Endothelial cell of umbilical vein (primary cell): ENCODE measurements around the gene SLC2A4. TPM values are rescaled to one million over a fixed set of nuclear protein-coding genes. Genes with fewer than 3 reads are reported as not detected.

Source experiments
- BruUV-seq: library from RNA; stranded (reverse); fragments of 400-500 nt; replicated peaks from 2 replicates; lab custom pipeline; 2021; lab: Mats Ljungman, UMichigan
- CTCF ChIA-PET: fragments of 300-600, 350-600 bp; sonication (Branson Sonifier 250); formaldehyde crosslinking; loops from one replicate; lab custom pipeline; 2021; ENCODE audit warnings: antibody characterized with exemption, inconsistent platforms; lab: Charles Lee
- POLR2A ChIA-PET: fragments of 300-600, 350-600 bp; sonication (Branson Sonifier 250); formaldehyde crosslinking; loops from one replicate; lab custom pipeline; 2021; ENCODE audit warnings: antibody characterized with exemption, inconsistent platforms; lab: Charles Lee
- DNase-seq: peaks from one replicate; pipeline ENCODE4 v3.0.0-alpha.2; 2011; ENCODE audit warnings: low read depth, low spot score
- FAIRE-seq: peaks from 2 replicates; lab custom pipeline; 2011; peaks lifted over from hg19 to GRCh38; lab: Jason Lieb, UNC
- H2AFZ ChIP-seq: 2 replicates; pipeline ENCODE4 v1.6.0; 2012; ENCODE audit warnings: low read depth, low read length, control low read depth, inconsistent platforms
- H3K27ac ChIP-seq: 2 replicates; pipeline ENCODE4 v1.5.1; 2011; ENCODE audit warnings: low read depth, mild to moderate bottlenecking, control low read depth, low read length, moderate library complexity; ENCODE audit not compliant: insufficient read depth
- H3K27me3 ChIP-seq, 2 experiments: 2 replicates each; pipeline versions ENCODE4 v1.6.0 to v1.6.1; 2011; ENCODE audit warnings: low read length in 2 of 2, mixed read lengths in 1 of 2; ENCODE audit not compliant: control insufficient read depth in 2 of 2, insufficient read depth in 2 of 2
- H3K36me3 ChIP-seq, 2 experiments: 2 replicates in 1 of 2; 3 replicates in 1 of 2; pipeline ENCODE4 v1.5.1; 2011; ENCODE audit warnings: low read length in 2 of 2, mild to moderate bottlenecking in 1 of 2, moderate library complexity in 1 of 2; ENCODE audit not compliant: control insufficient read depth in 2 of 2, insufficient read depth in 2 of 2; ENCODE audit errors: extremely low read depth in 1 of 2
- H3K4me1 ChIP-seq: 3 replicates; pipeline ENCODE4 v1.5.1; 2011; ENCODE audit warnings: mild to moderate bottlenecking, low read length; ENCODE audit not compliant: control insufficient read depth, insufficient read depth; ENCODE audit errors: extremely low read depth
- H3K4me2 ChIP-seq: 2 replicates; pipeline ENCODE4 v1.6.1; 2011; ENCODE audit warnings: low read length, control low read depth, mixed read lengths; ENCODE audit not compliant: insufficient read depth
- H3K4me3 ChIP-seq, 3 experiments: fragments of 200-600 bp in 1 of 3; sonication (generic), shearing (Covaris generic) in 1 of 3; replicated peaks in 1 of 3; 2 replicates each; pipeline ENCODE4 v1.5.1; 2011 to 2016; ENCODE audit warnings: control low read depth in 3 of 3, low read length in 3 of 3, mild to moderate bottlenecking in 2 of 3, inconsistent platforms in 1 of 3, low read depth in 1 of 3, moderate library complexity in 1 of 3; ENCODE audit not compliant: insufficient read depth in 1 of 3
- H3K79me2 ChIP-seq: 2 replicates; pipeline ENCODE4 v1.6.0; 2012; ENCODE audit warnings: low read length, inconsistent platforms; ENCODE audit not compliant: control insufficient read depth, insufficient read depth
- H3K9ac ChIP-seq: replicated peaks from 2 replicates; pipeline ENCODE3; 2011; ENCODE audit warnings: low read length, control low read depth; ENCODE audit not compliant: insufficient read depth; ENCODE audit errors: extremely low read depth
- H3K9me1 ChIP-seq: replicated peaks from 3 replicates; pipeline ENCODE4 v1.6.0; 2011; ENCODE audit warnings: mild to moderate bottlenecking, low read length; ENCODE audit not compliant: control insufficient read depth, insufficient read depth; ENCODE audit errors: extremely low read depth
- H3K9me3 ChIP-seq: replicated peaks from 2 replicates; pipeline ENCODE4 v1.5.1; 2012; ENCODE audit warnings: low read length, inconsistent platforms; ENCODE audit not compliant: control insufficient read depth, insufficient read depth
- H4K20me1 ChIP-seq: replicated peaks from 2 replicates; pipeline ENCODE3; 2011; ENCODE audit warnings: mild to moderate bottlenecking, low read length; ENCODE audit not compliant: control insufficient read depth, insufficient read depth; ENCODE audit errors: extremely low read depth
- CTCF ChIP-seq, 2 donors: IDR thresholded peaks; 1 replicate in 1 of 2; 2 replicates in 1 of 2; pipeline ENCODE4 v1.5.1; 2011; ENCODE audit warnings: low read length in 2 of 2, mild to moderate bottlenecking in 2 of 2, moderate library complexity in 2 of 2, control low read depth in 1 of 2, inconsistent platforms in 1 of 2, low read depth in 1 of 2; ENCODE audit not compliant: insufficient read depth in 1 of 2; ENCODE audit errors: extremely low read depth in 1 of 2
- EZH2 ChIP-seq: IDR thresholded peaks from 2 replicates; pipeline ENCODE4 v1.6.1; 2012; ENCODE audit warnings: borderline replicate concordance, low read depth, mild to moderate bottlenecking, moderate library complexity, low read length, inconsistent platforms; ENCODE audit not compliant: severe bottlenecking
- FOS ChIP-seq: IDR thresholded peaks from 2 replicates; pipeline ENCODE4 v1.6.1; 2011; ENCODE audit warnings: mild to moderate bottlenecking, low read length, moderate library complexity, borderline replicate concordance; ENCODE audit not compliant: insufficient read depth
- GATA2 ChIP-seq: IDR thresholded peaks from 2 replicates; pipeline ENCODE4 v1.7.0; 2011; ENCODE audit warnings: low read depth, mild to moderate bottlenecking, moderate library complexity, mixed read lengths, low read length; ENCODE audit not compliant: insufficient read length, insufficient read depth
- JUN ChIP-seq: IDR thresholded peaks from 2 replicates; pipeline ENCODE4 v1.6.1; 2011; ENCODE audit warnings: borderline replicate concordance, low read depth; ENCODE audit not compliant: insufficient read length, insufficient read depth
- MAX ChIP-seq: IDR thresholded peaks from 2 replicates; pipeline ENCODE4 v1.6.1; 2011; ENCODE audit not compliant: insufficient read depth, insufficient read length
- MYC ChIP-seq: IDR thresholded peaks from one replicate; pipeline ENCODE4 v1.6.1; 2011; ENCODE audit warnings: mild to moderate bottlenecking, low read depth, low read length
- POLR2A ChIP-seq: IDR thresholded peaks from 2 replicates; pipeline ENCODE4 v1.6.1; 2012; ENCODE audit warnings: low read depth, mild to moderate bottlenecking, control low read depth, low read length
- POLR2AphosphoS5 ChIP-seq: IDR thresholded peaks from 2 replicates; pipeline ENCODE4 v1.6.1; 2012; ENCODE audit warnings: low read depth, mild to moderate bottlenecking, control low read depth, low read length, moderate library complexity; ENCODE audit not compliant: insufficient read depth
- dilution Hi-C: fragments of 300-500 bp; cut with MboI; formaldehyde crosslinking; loops from one replicate; pipeline ENCODE4 v1.15.0; 2019; ENCODE audit warnings: low sequenced_read_pairs; ENCODE audit not compliant: extremely low pct_ligation_motif_present
- intact Hi-C: fragments of 100-400 bp; cut with micrococcal nuclease; formaldehyde crosslinking; loops from one replicate; pipeline ENCODE4 v1.10.0; 2022
- polyA plus RNA-seq, 4 experiments: library from polyadenylated mRNA; depleted of rRNA in 3 of 4; stranded (reverse) in 3 of 4; unstranded in 1 of 4; fragments of >200 nt; gene quantifications; 2 replicates each; pipeline versions ENCODE4 v1.2.1 to v1.2.3, GENCODE V29; 2011 to 2012; ENCODE audit warnings: missing spikeins in 1 of 4
- total RNA-seq: library from RNA; stranded (reverse); gene quantifications from 2 replicates; pipeline ENCODE4 v1.2.3, GENCODE V29; 2021

The SLC2A4 gene
- total and polyA plus RNA-seq, 2 donors (not counting 3 experiments of a cell fraction or from before 2014, with no cell fraction given), result 0.12 TPM; not detected in 1

GRCh38 chr17:7249214-7249613, 32.3 kb upstream of the SLC2A4 start:
- TF ChIP-seq POLR2A, result no peak
- TF ChIP-seq POLR2AphosphoS5, result no peak
- no peak for TF ChIP-seq GATA2
- TF ChIP-seq MYC, result no peak
- TF ChIP-seq CTCF (IDR thresholded peaks at IDR 0.05; ENCODE audit: extremely low read depth in 1 of 2, insufficient read depth in 1 of 2, low read depth in 1 of 2, low read length in 2 of 2), result no peak
- H3K4me3 ChIP-seq, result no peak overlapping the region
- H3K27me3 ChIP-seq, result no peaks in the 10 kb centered on the region
- FAIRE-seq (no peak), DNase-seq (no peak)
- peaks cover 23% of the 10 kb centered on the region for H3K4me1 ChIP-seq
- H2AFZ ChIP-seq, result no peak overlapping the region
- peaks cover 65% of the 10 kb centered on the region for H3K79me2 ChIP-seq
- H3K4me2 ChIP-seq, result no peak overlapping the region
- ChIA-PET POLR2A (no interaction called here), CTCF (interaction anchor here (0.7 kb wide), 1 partner anchor 204 kb away, joined by 4 read pairs; no protein-coding TSS in a partner anchor)
- no peak overlapping the region for H3K27ac ChIP-seq
- H3K36me3 ChIP-seq, result peaks cover 2 to 15% of the 10 kb centered on the region in 2 experiments
- H3K9me1 ChIP-seq, result no peaks in the 10 kb centered on the region
- BruUV-seq, result no TSS peak
- dilution Hi-C loops, result no loop called here
- H3K9ac ChIP-seq, result no peak overlapping the region
- intact Hi-C loops, result no loop called here
- H3K9me3 ChIP-seq, result no peaks in the 10 kb centered on the region
- H4K20me1 ChIP-seq, result no peaks in the 10 kb centered on the region

- CTCF ChIA-PET, result interaction anchor here (0.7 kb wide), 1 partner anchor 204 kb away, joined by 4 read pairs; no protein-coding TSS in a partner anchor
- DNase-seq, result no peak
- Histone ChIP-seq H4K20me1 (no peaks in the 10 kb centered on the region), H3K79me2 (peaks cover 65% of the 10 kb centered on the region), H3K27ac (peak overlapping the region; percentile 30), H2AFZ (no peak overlapping the region), H3K4me3 (peak overlapping the region in 1 of 3 experiments; percentile 87), H3K9me3 (no peaks in the 10 kb centered on the region), H3K36me3 (peaks cover 0 to 15% of the 10 kb centered on the region in 2 experiments), H3K27me3 (no peaks in the 10 kb centered on the region), H3K4me2 (peak overlapping the region; percentile 75), H3K9me1 (no peaks in the 10 kb centered on the region), H3K4me1 (peaks cover 23% of the 10 kb centered on the region), H3K9ac (peak overlapping the region; percentile 80)
- no TSS peak for BruUV-seq
- TF ChIP-seq MYC (no peak), EZH2 (no peak), POLR2A (no peak), JUN (no peak), POLR2AphosphoS5 (no peak), FOS (no peak), CTCF (IDR thresholded peaks at IDR 0.05; ENCODE audit: extremely low read depth in 1 of 2, insufficient read depth in 1 of 2, low read depth in 1 of 2, low read length in 2 of 2) (no peak), GATA2 (no peak), MAX (no peak)
- POLR2A ChIA-PET, result no interaction called here
- intact Hi-C loops, result loop anchor here (5.0 kb wide), 1 partner anchor 187 kb away; the partner anchor contains the start of genes FGF11 and TMEM102
- dilution Hi-C loops, result no loop called here
- FAIRE-seq, result no peak
These were observed 31.7 kb upstream of the SLC2A4 start for GRCh38 chr17:7249830-7250229.
